ENCODE results near the gene CRYM. TPM values are rescaled to one million over a fixed set of nuclear protein-coding genes. Genes with fewer than 3 reads are reported as not detected.
"Not testable (repeated sequence)": the region's sequence is repeated elsewhere in the genome, so short reads cannot be mapped to it uniquely, and the experiment has no call there.

The CRYM gene
- total RNA-seq, 1 donor from 2014 or later = not detected

DNA sequence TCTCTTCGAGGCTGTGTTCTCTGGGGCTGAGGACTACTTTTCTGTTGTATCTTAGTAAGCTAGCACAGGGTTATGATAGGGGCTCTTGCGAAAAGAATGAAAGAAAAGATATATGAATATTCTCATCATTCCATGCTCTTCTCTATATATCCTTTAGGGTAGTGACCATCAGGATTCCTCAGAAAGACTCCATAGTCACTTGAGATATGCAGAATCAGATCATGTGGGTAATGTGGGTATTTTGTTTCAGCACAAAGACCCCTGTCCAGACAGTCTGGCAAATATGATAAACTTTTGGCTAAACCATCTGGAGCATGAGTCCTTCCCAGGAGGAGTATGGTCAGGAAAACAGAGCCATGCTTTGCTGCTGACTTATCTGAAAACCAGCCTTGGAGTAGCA lies 21.5 kb downstream of the CRYM start:
- intact Hi-C loops (cut with micrococcal nuclease) = no loop called here
- Mint-ChIP-seq H3K9me3 (no peaks in the 10 kb centered on the region), H3K36me3 (ENCODE audit: low read depth) (no peaks in the 10 kb centered on the region), H3K4me3 (ENCODE audit: low read depth) (no peak overlapping the region), H3K27me3 (ENCODE audit: low read depth) (peaks cover 17% of the 10 kb centered on the region), H3K4me1 (ENCODE audit: low read depth) (no peaks in the 10 kb centered on the region), H3K27ac (no peak overlapping the region)
- DNase-seq (ENCODE audit: low spot score) = no peak

GRCh38 chr16:21253470-21253869 lies 24.6 kb downstream of the CRYM start:
- no peak overlapping the region for H3K27ac Mint-ChIP-seq

DNA sequence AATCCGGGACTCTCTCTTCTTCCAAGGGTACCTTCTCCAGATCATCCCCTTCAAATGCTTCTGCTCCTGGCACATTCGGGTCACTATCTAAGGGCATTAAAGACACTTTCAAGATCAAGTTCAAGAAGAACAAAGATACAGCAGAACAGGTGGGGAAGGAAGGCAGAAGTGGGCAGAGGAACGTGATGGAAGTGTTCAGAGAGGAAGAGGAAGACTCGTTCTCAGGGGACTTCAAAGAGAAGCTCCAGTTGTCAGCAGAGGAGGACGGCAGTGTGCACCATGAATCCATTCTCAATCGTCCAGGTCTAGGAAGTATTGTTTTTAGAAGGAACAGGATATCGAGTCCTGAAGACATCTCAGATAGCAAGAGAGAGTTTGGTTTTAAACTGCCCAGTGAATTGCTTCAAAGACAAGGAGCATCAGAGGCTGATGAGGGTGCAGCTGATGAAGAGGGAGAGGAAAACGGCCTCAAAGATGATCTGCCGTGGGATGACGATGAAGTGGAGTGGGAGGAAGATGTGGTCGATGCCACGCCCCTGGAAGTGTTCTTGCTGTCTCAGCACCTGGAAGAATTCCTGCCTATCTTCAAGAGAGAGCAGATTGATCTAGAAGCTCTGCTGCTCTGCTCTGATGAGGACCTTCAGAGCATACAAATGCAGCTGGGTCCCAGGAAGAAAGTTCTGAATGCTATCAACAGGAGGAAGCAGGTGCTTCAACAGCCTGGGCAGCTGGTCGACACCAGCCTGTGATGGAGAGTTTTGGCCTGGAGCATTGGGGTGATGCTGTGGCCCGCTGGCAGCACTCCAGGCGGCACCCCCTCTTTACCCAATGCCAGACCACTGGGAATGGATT lies 27.8 kb downstream of the CRYM start:
- Mint-ChIP-seq H3K4me3 (ENCODE audit: low read depth) (no peak overlapping the region), H3K27ac (no peak overlapping the region), H3K4me1 (ENCODE audit: low read depth) (no peaks in the 10 kb centered on the region), H3K9me3 (no peaks in the 10 kb centered on the region), H3K36me3 (ENCODE audit: low read depth) (no peaks in the 10 kb centered on the region), H3K27me3 (ENCODE audit: low read depth) (peaks cover 10% of the 10 kb centered on the region)
- no peak for DNase-seq (ENCODE audit: low spot score)
- intact Hi-C loops (cut with micrococcal nuclease) = no loop called here

More at GRCh38 chr16:21253470-21253869, 24.6 kb downstream of the CRYM start:
- Mint-ChIP-seq H3K36me3 (ENCODE audit: low read depth) (no peaks in the 10 kb centered on the region), H3K4me1 (ENCODE audit: low read depth) (no peaks in the 10 kb centered on the region), H3K9me3 (no peaks in the 10 kb centered on the region), H3K4me3 (ENCODE audit: low read depth) (no peak overlapping the region), H3K27me3 (ENCODE audit: low read depth) (peaks cover 15% of the 10 kb centered on the region)
- intact Hi-C loops (cut with micrococcal nuclease) = no loop called here
- DNase-seq (ENCODE audit: low spot score) = no peak

GRCh38 chr16:21248179-21248578 lies 29.9 kb downstream of the CRYM start:
- H3K9me3 Mint-ChIP-seq; DNase-seq (ENCODE audit: low spot score); H3K4me3 Mint-ChIP-seq (ENCODE audit: low read depth); H3K4me1 Mint-ChIP-seq (ENCODE audit: low read depth); H3K36me3 Mint-ChIP-seq (ENCODE audit: low read depth); intact Hi-C loops (cut with micrococcal nuclease); H3K27ac Mint-ChIP-seq: not testable (repeated sequence)
- H3K27me3 Mint-ChIP-seq (ENCODE audit: low read depth) = peaks cover 12% of the 10 kb centered on the region

- H3K9me3 Mint-ChIP-seq = no peaks in the 10 kb centered on the region
- DNase-seq (ENCODE audit: low spot score) = no peak
- intact Hi-C loops (cut with micrococcal nuclease) = no loop called here
- H3K27me3 Mint-ChIP-seq (ENCODE audit: low read depth) = peaks cover 9% of the 10 kb centered on the region
- no peak overlapping the region for H3K4me3 Mint-ChIP-seq (ENCODE audit: low read depth)
- H3K4me1 Mint-ChIP-seq (ENCODE audit: low read depth) = no peaks in the 10 kb centered on the region
- H3K36me3 Mint-ChIP-seq (ENCODE audit: low read depth) = no peaks in the 10 kb centered on the region
- no peak overlapping the region for H3K27ac Mint-ChIP-seq
Observed at GRCh38 chr16:21244518-21245215, 33.4 kb downstream of the CRYM start.

GRCh38 chr16:21242756-21243155 lies 35.3 kb downstream of the CRYM start:
- H3K27me3 Mint-ChIP-seq (ENCODE audit: low read depth) = peaks cover 9% of the 10 kb centered on the region
- intact Hi-C loops (cut with micrococcal nuclease) = no loop called here
- H3K4me1 Mint-ChIP-seq (ENCODE audit: low read depth) = no peaks in the 10 kb centered on the region
- no peak overlapping the region for H3K4me3 Mint-ChIP-seq (ENCODE audit: low read depth)
- no peak overlapping the region for H3K27ac Mint-ChIP-seq
- no peak for DNase-seq (ENCODE audit: low spot score)
- no peaks in the 10 kb centered on the region for H3K36me3 Mint-ChIP-seq (ENCODE audit: low read depth)
- no peaks in the 10 kb centered on the region for H3K9me3 Mint-ChIP-seq

GRCh38 chr16:21239646-21240045 lies 38.4 kb downstream of the CRYM start:
- intact Hi-C loops (cut with micrococcal nuclease) = no loop called here
- Mint-ChIP-seq H3K4me3 (ENCODE audit: low read depth) (no peak overlapping the region), H3K27me3 (ENCODE audit: low read depth) (peaks cover 9% of the 10 kb centered on the region), H3K36me3 (ENCODE audit: low read depth) (no peaks in the 10 kb centered on the region), H3K4me1 (ENCODE audit: low read depth) (no peaks in the 10 kb centered on the region), H3K27ac (no peak overlapping the region), H3K9me3 (no peaks in the 10 kb centered on the region)
- DNase-seq (ENCODE audit: low spot score) = no peak

- intact Hi-C loops (cut with micrococcal nuclease) = no loop called here
- H3K27me3 Mint-ChIP-seq (ENCODE audit: low read depth) = peaks cover 18% of the 10 kb centered on the region
- no peaks in the 10 kb centered on the region for H3K9me3 Mint-ChIP-seq
Observed at GRCh38 chr16:21236831-21237230, 41.3 kb downstream of the CRYM start.

DNA sequence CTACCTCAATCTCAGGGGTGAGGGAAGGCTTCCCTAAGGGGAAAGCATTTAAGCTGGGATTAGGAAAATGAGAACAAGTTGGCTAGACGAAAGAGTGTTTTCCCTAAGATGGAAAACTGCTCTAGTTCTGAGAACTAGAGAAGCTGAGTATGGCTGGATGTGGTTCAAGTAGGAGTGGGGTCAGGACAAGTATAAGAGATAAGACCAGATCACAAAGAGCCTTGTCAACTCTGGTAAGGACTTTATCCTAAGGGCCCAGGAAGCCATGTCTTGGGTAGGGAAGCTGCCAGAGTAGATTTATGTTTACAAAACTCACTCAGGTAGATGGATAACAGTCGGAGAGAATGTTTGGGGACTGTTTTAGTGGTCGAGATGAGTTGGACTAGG lies 42.9 kb downstream of the CRYM start:
- Mint-ChIP-seq H3K36me3 (ENCODE audit: low read depth) (no peaks in the 10 kb centered on the region), H3K4me1 (ENCODE audit: low read depth) (no peaks in the 10 kb centered on the region), H3K27ac (no peak overlapping the region)

More at GRCh38 chr16:21236831-21237230, 41.3 kb downstream of the CRYM start:
- Mint-ChIP-seq H3K4me1 (ENCODE audit: low read depth) (no peaks in the 10 kb centered on the region), H3K27ac (no peak overlapping the region), H3K36me3 (ENCODE audit: low read depth) (no peaks in the 10 kb centered on the region), H3K4me3 (ENCODE audit: low read depth) (no peak overlapping the region)
- no peak for DNase-seq (ENCODE audit: low spot score)

GRCh38 chr16:21233521-21234150 lies 44.5 kb downstream of the CRYM start, which contains the start of gene ANKS4B:
Gene ANKS4B (plus strand): TSS chr16:21233699. CDS start chr16:21233738, 39 bp downstream.
- H3K4me3 Mint-ChIP-seq (ENCODE audit: low read depth) = no peak within 1 kb of the TSS
- no peaks in the 10 kb centered on the region for H3K4me1 Mint-ChIP-seq (ENCODE audit: low read depth)
- no peaks in the 10 kb centered on the region for H3K9me3 Mint-ChIP-seq
- no peak for DNase-seq (ENCODE audit: low spot score)
- no peaks in the 10 kb centered on the region for H3K36me3 Mint-ChIP-seq (ENCODE audit: low read depth)
- H3K27me3 Mint-ChIP-seq (ENCODE audit: low read depth) = peaks cover 32% of the 10 kb centered on the region
- intact Hi-C loops (cut with micrococcal nuclease) = no loop called here
- H3K27ac Mint-ChIP-seq = no peak within 1 kb of the TSS

More for the DNA sequence above, 42.9 kb downstream of the CRYM start:
- H3K27me3 Mint-ChIP-seq (ENCODE audit: low read depth) = peaks cover 25% of the 10 kb centered on the region
- no peaks in the 10 kb centered on the region for H3K9me3 Mint-ChIP-seq
- DNase-seq (ENCODE audit: low spot score) = no peak
- intact Hi-C loops (cut with micrococcal nuclease) = no loop called here
- no peak overlapping the region for H3K4me3 Mint-ChIP-seq (ENCODE audit: low read depth)

GRCh38 chr16:21233045-21233520 lies 45.0 kb downstream of the CRYM start:
- no peaks in the 10 kb centered on the region for H3K36me3 Mint-ChIP-seq (ENCODE audit: low read depth)
- no peak for DNase-seq (ENCODE audit: low spot score)
- intact Hi-C loops (cut with micrococcal nuclease) = no loop called here
- H3K4me3 Mint-ChIP-seq (ENCODE audit: low read depth) = no peak overlapping the region
- no peak overlapping the region for H3K27ac Mint-ChIP-seq
- no peaks in the 10 kb centered on the region for H3K9me3 Mint-ChIP-seq
- no peaks in the 10 kb centered on the region for H3K4me1 Mint-ChIP-seq (ENCODE audit: low read depth)
- peaks cover 37% of the 10 kb centered on the region for H3K27me3 Mint-ChIP-seq (ENCODE audit: low read depth)

DNA sequence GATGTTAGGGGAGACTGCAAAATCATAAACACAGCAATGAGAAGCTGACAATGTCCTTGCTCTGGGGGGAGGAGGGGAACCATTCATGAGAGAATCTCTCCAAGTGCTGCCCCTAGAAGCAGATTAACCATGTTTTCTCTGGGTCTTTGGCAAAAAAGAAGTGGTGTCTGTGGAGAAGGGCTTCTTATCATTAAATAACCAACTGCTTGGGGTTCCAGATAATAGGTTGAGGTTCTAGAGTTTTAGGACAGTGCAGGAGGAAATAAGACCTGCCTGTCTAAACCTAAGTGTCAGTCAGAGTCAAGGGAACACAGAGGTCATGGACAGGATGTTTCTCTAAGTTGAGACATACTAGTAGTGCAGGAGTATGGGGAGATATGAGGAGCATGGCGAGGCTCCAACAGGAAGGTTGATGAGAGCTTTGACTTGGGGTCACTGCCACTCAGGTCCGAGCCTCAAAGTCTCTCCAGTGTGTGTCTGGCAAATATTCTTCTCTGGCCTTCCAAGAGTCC lies 49.7 kb downstream of the CRYM start:
- DNase-seq (ENCODE audit: low spot score) = no peak
- Mint-ChIP-seq H3K36me3 (ENCODE audit: low read depth) (no peaks in the 10 kb centered on the region), H3K4me3 (ENCODE audit: low read depth) (no peak overlapping the region), H3K9me3 (no peaks in the 10 kb centered on the region), H3K4me1 (ENCODE audit: low read depth) (peaks cover 4% of the 10 kb centered on the region), H3K27ac (no peak overlapping the region), H3K27me3 (ENCODE audit: low read depth) (peaks cover 43% of the 10 kb centered on the region)
- intact Hi-C loops (cut with micrococcal nuclease) = no loop called here

Measured in activated T-helper 2 cell treated with anti-CD3 and anti-CD28 coated beads, Interferon-gamma antibody, Interleukin-2, Interleukin-4, amounts not matched to agents 10 μg/mL and 5 μg/mL and 100 μg/mL, durations not matched to agents 14 hours and 24 hours and 36 hours (primary cell).